Measurements from ENCODE around the gene ABHD3.
"Not testable (repeated sequence)": the region's sequence is repeated elsewhere in the genome, so short reads cannot be mapped to it uniquely, and the experiment has no call there.

The ABHD3 gene

GRCh38 chr18:21638822-21639221 lies 65.8 kb downstream of the ABHD3 start:
- DNase-seq (ENCODE audit: insufficient read length, low spot score) (no peak), FAIRE-seq (no peak)
- no peak for TF ChIP-seq CTCF (IDR thresholded peaks at IDR 0.05; ENCODE audit: insufficient read depth, missing control alignments)

- DNase-seq (ENCODE audit: insufficient read length, low spot score) (no peak), FAIRE-seq (no peak)
- TF ChIP-seq CTCF (IDR thresholded peaks at IDR 0.05; ENCODE audit: insufficient read depth, missing control alignments): no peak
Measured at GRCh38 chr18:21636769-21637168, 67.8 kb downstream of the ABHD3 start.

- FAIRE-seq (no peak), DNase-seq (ENCODE audit: insufficient read length, low spot score) (no peak)
- TF ChIP-seq CTCF (IDR thresholded peaks at IDR 0.05; ENCODE audit: insufficient read depth, missing control alignments): no peak
Measured at GRCh38 chr18:21634588-21635199, 69.9 kb downstream of the ABHD3 start.

- no peak for DNase-seq (ENCODE audit: insufficient read length, low spot score)
- no peak for FAIRE-seq
- no peak for TF ChIP-seq CTCF (IDR thresholded peaks at IDR 0.05; ENCODE audit: insufficient read depth, missing control alignments)
Measured at GRCh38 chr18:21632393-21632792, 72.2 kb downstream of the ABHD3 start.

- FAIRE-seq: peak; percentile 38
- TF ChIP-seq CTCF (IDR thresholded peaks at IDR 0.05; ENCODE audit: insufficient read depth, missing control alignments): no peak
- no peak for DNase-seq (ENCODE audit: insufficient read length, low spot score)
Measured at GRCh38 chr18:21629089-21629832, 75.3 kb downstream of the ABHD3 start.

- DNase-seq (ENCODE audit: insufficient read length, low spot score); FAIRE-seq: not testable (repeated sequence)
Measured at GRCh38 chr18:21621640-21622039, 82.9 kb downstream of the ABHD3 start.

- FAIRE-seq (no peak), DNase-seq (ENCODE audit: insufficient read length, low spot score) (peak; percentile 92)
- TF ChIP-seq CTCF (IDR thresholded peaks at IDR 0.05; ENCODE audit: insufficient read depth, missing control alignments): peak; percentile 91
Measured at GRCh38 chr18:21612125-21613039, 92.2 kb downstream of the ABHD3 start, which contains the start of gene SNRPD1. TSS of gene SNRPD1 (plus strand) at chr18:21612314. CDS start at chr18:21612430, 116 bp downstream.

GRCh38 chr18:21611401-21612124 lies 93.0 kb downstream of the ABHD3 start:
- not testable (repeated sequence) for FAIRE-seq; DNase-seq (ENCODE audit: insufficient read length, low spot score)

Measured in D721Med (cell line).